IPS-20b (cell line): ENCODE measurements around the gene SLC1A5.

Experiments
- H3K27ac ChIP-seq: one replicate; pipeline ENCODE4 v1.5.1; 2013; ENCODE audit warnings: low read length
- H3K27me3 ChIP-seq: 2 replicates; pipeline ENCODE4 v1.6.1; 2013; ENCODE audit warnings: mild to moderate bottlenecking, low read length, inconsistent platforms; ENCODE audit not compliant: insufficient read depth
- H3K36me3 ChIP-seq: 2 replicates; pipeline ENCODE4 v1.6.1; 2013; ENCODE audit warnings: low read depth, mild to moderate bottlenecking, inconsistent platforms, low read length, moderate library complexity; ENCODE audit not compliant: insufficient read depth
- H3K4me1 ChIP-seq: 2 replicates; pipeline ENCODE4 v1.6.1; 2013; ENCODE audit warnings: mild to moderate bottlenecking, control low read depth, inconsistent platforms, low read length, moderate library complexity; ENCODE audit not compliant: insufficient read depth
- H3K4me3 ChIP-seq: 2 replicates; pipeline ENCODE4 v1.5.1; 2013; ENCODE audit warnings: mild to moderate bottlenecking, low read length, inconsistent platforms
- H3K9ac ChIP-seq: 2 replicates; pipeline ENCODE4 v1.6.1; 2013; ENCODE audit warnings: low read depth, mild to moderate bottlenecking, inconsistent platforms, low read length, moderate library complexity
- H3K9me3 ChIP-seq: 2 replicates; pipeline ENCODE4 v1.6.1; 2013; ENCODE audit warnings: mild to moderate bottlenecking, low read depth, low read length, inconsistent platforms; ENCODE audit not compliant: insufficient read depth

SLC1A5 gene

GRCh38 chr19:46746281-46747057 is 41.9 kb downstream of the SLC1A5 start, which contains the start of gene STRN4:
Gene STRN4 (minus strand): TSS chr19:46746450. CDS start chr19:46746430, 20 bp downstream.
- peak within 1 kb of the TSS; percentile 82 for H3K27ac ChIP-seq
- no peaks in the 10 kb centered on the region for H3K27me3 ChIP-seq
- peaks cover 5% of the 10 kb centered on the region; the same call in 1 of the 2 replicates for H3K4me1 ChIP-seq
- H3K4me3 ChIP-seq, result peak within 1 kb of the TSS; percentile 98
- peaks cover 31% of the 10 kb centered on the region for H3K36me3 ChIP-seq
- peak within 1 kb of the TSS; percentile 95 for H3K9ac ChIP-seq
- no peaks in the 10 kb centered on the region for H3K9me3 ChIP-seq

GRCh38 chr19:46745521-46746280 is 42.7 kb downstream of the SLC1A5 start, which contains the start of gene FKRP:
Gene FKRP (plus strand): TSS chr19:46746057. CDS start chr19:46755451, 9,394 bp downstream.
- Histone ChIP-seq H3K27ac (peak within 1 kb of the TSS; percentile 82), H3K9ac (peak within 1 kb of the TSS; percentile 95), H3K36me3 (peaks cover 28% of the 10 kb centered on the region), H3K4me1 (peaks cover 5% of the 10 kb centered on the region; the same call in 1 of the 2 replicates), H3K4me3 (peak within 1 kb of the TSS; percentile 98), H3K27me3 (no peaks in the 10 kb centered on the region), H3K9me3 (no peaks in the 10 kb centered on the region)

- Histone ChIP-seq H3K9me3 (no peaks in the 10 kb centered on the region), H3K36me3 (peaks cover 27% of the 10 kb centered on the region; the same call in 1 of the 2 replicates), H3K4me3 (peak overlapping the region; percentile 98), H3K27ac (peak overlapping the region; percentile 82), H3K27me3 (no peaks in the 10 kb centered on the region), H3K4me1 (peaks cover 5% of the 10 kb centered on the region; the same call in 1 of the 2 replicates), H3K9ac (peak overlapping the region; percentile 95)
Measured at GRCh38 chr19:46745030-46745429, 43.4 kb downstream of the SLC1A5 start.

- H3K4me3 ChIP-seq, result peak overlapping the region; percentile 98
- H3K4me1 ChIP-seq, result peaks cover 5% of the 10 kb centered on the region; the same call in 1 of the 2 replicates
- H3K9ac ChIP-seq, result no peak overlapping the region; the same call in 1 of the 2 replicates
- H3K9me3 ChIP-seq, result no peaks in the 10 kb centered on the region
- H3K27me3 ChIP-seq, result no peaks in the 10 kb centered on the region
- no peak overlapping the region for H3K27ac ChIP-seq
- peaks cover 28% of the 10 kb centered on the region; the same call in 1 of the 2 replicates for H3K36me3 ChIP-seq
Measured at GRCh38 chr19:46744005-46744691, 44.2 kb downstream of the SLC1A5 start.

- peaks cover 5% of the 10 kb centered on the region; the same call in 1 of the 2 replicates for H3K4me1 ChIP-seq
- peaks cover 34% of the 10 kb centered on the region for H3K36me3 ChIP-seq
- H3K4me3 ChIP-seq, result no peak overlapping the region
- H3K27ac ChIP-seq, result no peak overlapping the region
- no peaks in the 10 kb centered on the region for H3K27me3 ChIP-seq
- H3K9ac ChIP-seq, result no peak overlapping the region
- no peaks in the 10 kb centered on the region for H3K9me3 ChIP-seq
Measured at GRCh38 chr19:46742926-46743480, 45.4 kb downstream of the SLC1A5 start.

GRCh38 chr19:46741447-46741846 is 46.9 kb downstream of the SLC1A5 start:
- H3K4me3 ChIP-seq, result no peak overlapping the region
- peaks cover 49% of the 10 kb centered on the region for H3K36me3 ChIP-seq
- H3K9ac ChIP-seq, result no peak overlapping the region
- no peaks in the 10 kb centered on the region for H3K27me3 ChIP-seq
- no peak overlapping the region for H3K27ac ChIP-seq
- no peaks in the 10 kb centered on the region for H3K9me3 ChIP-seq
- 0 out of 2 replicates have a peak, but pooled peaks cover 3% of the 10 kb centered on the region for H3K4me1 ChIP-seq

- H3K9me3 ChIP-seq, result no peaks in the 10 kb centered on the region
- H3K27me3 ChIP-seq, result no peaks in the 10 kb centered on the region
- no peak overlapping the region for H3K9ac ChIP-seq
- H3K36me3 ChIP-seq, result peaks cover 61% of the 10 kb centered on the region
- no peak overlapping the region for H3K27ac ChIP-seq
- no peaks in the 10 kb centered on the region for H3K4me1 ChIP-seq
- H3K4me3 ChIP-seq, result no peak overlapping the region
Measured at GRCh38 chr19:46739290-46739771, 49.1 kb downstream of the SLC1A5 start.

GRCh38 chr19:46737761-46738171 is 50.6 kb downstream of the SLC1A5 start:
- H3K4me3 ChIP-seq, result no peak overlapping the region
- H3K27ac ChIP-seq, result no peak overlapping the region
- peaks cover 70% of the 10 kb centered on the region for H3K36me3 ChIP-seq
- no peaks in the 10 kb centered on the region for H3K4me1 ChIP-seq
- H3K9me3 ChIP-seq, result no peaks in the 10 kb centered on the region
- H3K9ac ChIP-seq, result no peak overlapping the region
- H3K27me3 ChIP-seq, result no peaks in the 10 kb centered on the region

- Histone ChIP-seq H3K4me3 (no peak overlapping the region), H3K9ac (no peak overlapping the region), H3K9me3 (no peaks in the 10 kb centered on the region), H3K4me1 (no peaks in the 10 kb centered on the region), H3K27ac (no peak overlapping the region), H3K27me3 (no peaks in the 10 kb centered on the region), H3K36me3 (peaks cover 75% of the 10 kb centered on the region)
Measured at GRCh38 chr19:46737298-46737654, 51.1 kb downstream of the SLC1A5 start.

- Histone ChIP-seq H3K36me3 (peaks cover 80% of the 10 kb centered on the region), H3K4me3 (no peak overlapping the region), H3K27ac (no peak overlapping the region), H3K9ac (no peak overlapping the region), H3K27me3 (no peaks in the 10 kb centered on the region), H3K9me3 (no peaks in the 10 kb centered on the region), H3K4me1 (no peaks in the 10 kb centered on the region)
Measured at GRCh38 chr19:46736531-46737297, 51.7 kb downstream of the SLC1A5 start.
